Fibroblast of villous mesenchyme (primary cell): ENCODE measurements around the gene POC1A. TPM values are rescaled to one million over a fixed set of nuclear protein-coding genes. Genes with fewer than 3 reads are reported as not detected.

ENCODE experiments used
- total RNA-seq: library from RNA; depleted of rRNA; stranded (reverse); fragments of >200 nt; gene quantifications from 2 replicates; pipeline ENCODE4 v1.2.3, GENCODE V29; 2012

The POC1A gene
- total RNA-seq, 1 donor, result 5.6 TPM

Other genes starting within 250 kb of the POC1A start
- 22.5 and 24.8 TPM in 2 replicates for gene RRP9, start 212.5 kb downstream of the POC1A start, total RNA-seq
- 24.6 and 25.1 TPM in 2 replicates for gene PARP3, start 212.1 kb downstream of the POC1A start, total RNA-seq
- gene GPR62, start 199.0 kb downstream of the POC1A start, total RNA-seq, result under 0.01 TPM in 1 of 2 replicates, not detected in the other
- gene PCBP4, start 187.0 kb downstream of the POC1A start, total RNA-seq, result 29.4 and 42.2 TPM in 2 replicates
- gene ABHD14B, start 180.4 kb downstream of the POC1A start, total RNA-seq, result 18.0 and 19.9 TPM in 2 replicates
- gene ABHD14A, start 179.4 kb downstream of the POC1A start, total RNA-seq, result 5.2 and 7.1 TPM in 2 replicates
- gene ACY1, start 170.9 kb downstream of the POC1A start, total RNA-seq, result 23.3 and 37.7 TPM in 2 replicates
- 617 and 759 TPM in 2 replicates for gene RPL29, start 158.5 kb downstream of the POC1A start, total RNA-seq
- 20.9 and 21.2 TPM in 2 replicates for gene DUSP7, start 97.9 kb downstream of the POC1A start, total RNA-seq
- gene ALAS1, start 43.7 kb upstream of the POC1A start, total RNA-seq, result 42.5 and 52.2 TPM in 2 replicates
- not detected in 2 replicates for gene TLR9, start 71.2 kb upstream of the POC1A start, total RNA-seq
- 75.6 and 130 TPM in 2 replicates for gene TWF2, start 84.7 kb upstream of the POC1A start, total RNA-seq
- gene PPM1M, start 91.3 kb upstream of the POC1A start, total RNA-seq, result 19.0 and 20.3 TPM in 2 replicates
- 51.2 and 68.2 TPM in 2 replicates for gene WDR82, start 124.2 kb upstream of the POC1A start, total RNA-seq
- gene GLYCTK, start 133.4 kb upstream of the POC1A start, total RNA-seq, result 6.9 and 13.5 TPM in 2 replicates
- gene DNAH1, start 161.9 kb upstream of the POC1A start, total RNA-seq, result 4.7 and 4.8 TPM in 2 replicates